ENCODE data around the gene PIEZO2.
"Not testable (repeated sequence)": the region's sequence is repeated elsewhere in the genome, so short reads cannot be mapped to it uniquely, and the experiment has no call there.

The PIEZO2 gene

GRCh38 chr18:10923141-10923540 lies 226.2 kb downstream of the PIEZO2 start:
- peaks cover 5% of the 10 kb centered on the region; the same call in 1 of the 2 replicates for H3K9me3 ChIP-seq (ENCODE audit: insufficient read depth, low read length)
- no peaks in the 10 kb centered on the region for H3K36me3 ChIP-seq (ENCODE audit: insufficient read depth, insufficient read length, low read length)
- H3K4me3 ChIP-seq (ENCODE audit: insufficient read length, low read depth), result no peak overlapping the region
- H3K9ac ChIP-seq (ENCODE audit: insufficient read length, low read depth), result no peak overlapping the region
- no peaks in the 10 kb centered on the region for H3K27me3 ChIP-seq (ENCODE audit: insufficient read depth, insufficient read length)
- DNase-seq (ENCODE audit: low read depth, low spot score), result no peak
- no peaks in the 10 kb centered on the region for H3K4me1 ChIP-seq (ENCODE audit: insufficient read depth, insufficient read length)
- TF ChIP-seq SUZ12 (IDR thresholded peaks at IDR 0.05; ENCODE audit: extremely low read depth, insufficient read depth, insufficient read length) (no peak), ZNF274 (IDR thresholded peaks at IDR 0.05; ENCODE audit: low read depth, low read length) (no peak), YY1 (IDR thresholded peaks at IDR 0.05; ENCODE audit: insufficient read depth, insufficient read length) (no peak)

GRCh38 chr18:10922712-10923111 lies 226.7 kb downstream of the PIEZO2 start:
- not testable (repeated sequence) for H3K4me3 ChIP-seq (ENCODE audit: insufficient read length, low read depth); H3K27me3 ChIP-seq (ENCODE audit: insufficient read depth, insufficient read length); H3K9ac ChIP-seq (ENCODE audit: insufficient read length, low read depth); H3K9me3 ChIP-seq (ENCODE audit: insufficient read depth, low read length); H3K4me1 ChIP-seq (ENCODE audit: insufficient read depth, insufficient read length); H3K36me3 ChIP-seq (ENCODE audit: insufficient read depth, insufficient read length, low read length); DNase-seq (ENCODE audit: low read depth, low spot score)

- H3K9ac ChIP-seq (ENCODE audit: insufficient read length, low read depth); H3K27me3 ChIP-seq (ENCODE audit: insufficient read depth, insufficient read length); DNase-seq (ENCODE audit: low read depth, low spot score); H3K4me3 ChIP-seq (ENCODE audit: insufficient read length, low read depth); H3K9me3 ChIP-seq (ENCODE audit: insufficient read depth, low read length); H3K4me1 ChIP-seq (ENCODE audit: insufficient read depth, insufficient read length); H3K36me3 ChIP-seq (ENCODE audit: insufficient read depth, insufficient read length, low read length): not testable (repeated sequence)
These were observed 229.1 kb downstream of the PIEZO2 start for GRCh38 chr18:10920309-10920708.

GRCh38 chr18:10919851-10920250 lies 229.5 kb downstream of the PIEZO2 start:
- H3K36me3 ChIP-seq (ENCODE audit: insufficient read depth, insufficient read length, low read length), result no peaks in the 10 kb centered on the region

GRCh38 chr18:10916865-10917264 lies 232.5 kb downstream of the PIEZO2 start:
- no peak overlapping the region for H3K4me3 ChIP-seq (ENCODE audit: insufficient read length, low read depth)
- no peaks in the 10 kb centered on the region for H3K4me1 ChIP-seq (ENCODE audit: insufficient read depth, insufficient read length)
- no peak for TF ChIP-seq YY1 (IDR thresholded peaks at IDR 0.05; ENCODE audit: insufficient read depth, insufficient read length)
- TF ChIP-seq ZNF274 (IDR thresholded peaks at IDR 0.05; ENCODE audit: low read depth, low read length), result no peak
- no peak for TF ChIP-seq SUZ12 (IDR thresholded peaks at IDR 0.05; ENCODE audit: extremely low read depth, insufficient read depth, insufficient read length)
- DNase-seq (ENCODE audit: low read depth, low spot score), result no peak
- no peaks in the 10 kb centered on the region for H3K36me3 ChIP-seq (ENCODE audit: insufficient read depth, insufficient read length, low read length)
- H3K27me3 ChIP-seq (ENCODE audit: insufficient read depth, insufficient read length), result no peaks in the 10 kb centered on the region
- H3K9ac ChIP-seq (ENCODE audit: insufficient read length, low read depth), result no peak overlapping the region
- peaks cover 5% of the 10 kb centered on the region; the same call in 1 of the 2 replicates for H3K9me3 ChIP-seq (ENCODE audit: insufficient read depth, low read length)

More at GRCh38 chr18:10919851-10920250, 229.5 kb downstream of the PIEZO2 start:
- no peak overlapping the region for H3K4me3 ChIP-seq (ENCODE audit: insufficient read length, low read depth)
- no peak overlapping the region for H3K9ac ChIP-seq (ENCODE audit: insufficient read length, low read depth)
- peaks cover 5% of the 10 kb centered on the region; the same call in 1 of the 2 replicates for H3K9me3 ChIP-seq (ENCODE audit: insufficient read depth, low read length)
- H3K4me1 ChIP-seq (ENCODE audit: insufficient read depth, insufficient read length), result no peaks in the 10 kb centered on the region
- no peaks in the 10 kb centered on the region for H3K27me3 ChIP-seq (ENCODE audit: insufficient read depth, insufficient read length)
- DNase-seq (ENCODE audit: low read depth, low spot score), result no peak
- TF ChIP-seq ZNF274 (IDR thresholded peaks at IDR 0.05; ENCODE audit: low read depth, low read length) (no peak), SUZ12 (IDR thresholded peaks at IDR 0.05; ENCODE audit: extremely low read depth, insufficient read depth, insufficient read length) (no peak), YY1 (IDR thresholded peaks at IDR 0.05; ENCODE audit: insufficient read depth, insufficient read length) (no peak)

GRCh38 chr18:10916387-10916786 lies 233.0 kb downstream of the PIEZO2 start:
- H3K4me1 ChIP-seq (ENCODE audit: insufficient read depth, insufficient read length), result no peaks in the 10 kb centered on the region
- H3K4me3 ChIP-seq (ENCODE audit: insufficient read length, low read depth), result no peak overlapping the region
- no peak for DNase-seq (ENCODE audit: low read depth, low spot score)
- peaks cover 5% of the 10 kb centered on the region; the same call in 1 of the 2 replicates for H3K9me3 ChIP-seq (ENCODE audit: insufficient read depth, low read length)
- no peak overlapping the region for H3K9ac ChIP-seq (ENCODE audit: insufficient read length, low read depth)
- no peaks in the 10 kb centered on the region for H3K27me3 ChIP-seq (ENCODE audit: insufficient read depth, insufficient read length)
- TF ChIP-seq SUZ12 (IDR thresholded peaks at IDR 0.05; ENCODE audit: extremely low read depth, insufficient read depth, insufficient read length), result no peak
- no peak for TF ChIP-seq ZNF274 (IDR thresholded peaks at IDR 0.05; ENCODE audit: low read depth, low read length)
- no peak for TF ChIP-seq YY1 (IDR thresholded peaks at IDR 0.05; ENCODE audit: insufficient read depth, insufficient read length)
- no peaks in the 10 kb centered on the region for H3K36me3 ChIP-seq (ENCODE audit: insufficient read depth, insufficient read length, low read length)

GRCh38 chr18:10915748-10916147 lies 233.6 kb downstream of the PIEZO2 start:
- H3K36me3 ChIP-seq (ENCODE audit: insufficient read depth, insufficient read length, low read length); H3K4me3 ChIP-seq (ENCODE audit: insufficient read length, low read depth); H3K9ac ChIP-seq (ENCODE audit: insufficient read length, low read depth); H3K27me3 ChIP-seq (ENCODE audit: insufficient read depth, insufficient read length); DNase-seq (ENCODE audit: low read depth, low spot score); H3K4me1 ChIP-seq (ENCODE audit: insufficient read depth, insufficient read length); H3K9me3 ChIP-seq (ENCODE audit: insufficient read depth, low read length): not testable (repeated sequence)

- not testable (repeated sequence) for H3K36me3 ChIP-seq (ENCODE audit: insufficient read depth, insufficient read length, low read length); H3K27me3 ChIP-seq (ENCODE audit: insufficient read depth, insufficient read length); H3K9me3 ChIP-seq (ENCODE audit: insufficient read depth, low read length); H3K4me1 ChIP-seq (ENCODE audit: insufficient read depth, insufficient read length); H3K9ac ChIP-seq (ENCODE audit: insufficient read length, low read depth); H3K4me3 ChIP-seq (ENCODE audit: insufficient read length, low read depth); DNase-seq (ENCODE audit: low read depth, low spot score)
These were observed 234.8 kb downstream of the PIEZO2 start for GRCh38 chr18:10914610-10915009.

Data from NT2/D1 (cell line).